Measurements from ENCODE around the gene ZNF148. TPM values are rescaled to one million over a fixed set of nuclear protein-coding genes. Genes with fewer than 3 reads are reported as not detected.

ZNF148 gene
- total RNA-seq, 1 experiment from 2014 or later: 24.8 TPM

DNA sequence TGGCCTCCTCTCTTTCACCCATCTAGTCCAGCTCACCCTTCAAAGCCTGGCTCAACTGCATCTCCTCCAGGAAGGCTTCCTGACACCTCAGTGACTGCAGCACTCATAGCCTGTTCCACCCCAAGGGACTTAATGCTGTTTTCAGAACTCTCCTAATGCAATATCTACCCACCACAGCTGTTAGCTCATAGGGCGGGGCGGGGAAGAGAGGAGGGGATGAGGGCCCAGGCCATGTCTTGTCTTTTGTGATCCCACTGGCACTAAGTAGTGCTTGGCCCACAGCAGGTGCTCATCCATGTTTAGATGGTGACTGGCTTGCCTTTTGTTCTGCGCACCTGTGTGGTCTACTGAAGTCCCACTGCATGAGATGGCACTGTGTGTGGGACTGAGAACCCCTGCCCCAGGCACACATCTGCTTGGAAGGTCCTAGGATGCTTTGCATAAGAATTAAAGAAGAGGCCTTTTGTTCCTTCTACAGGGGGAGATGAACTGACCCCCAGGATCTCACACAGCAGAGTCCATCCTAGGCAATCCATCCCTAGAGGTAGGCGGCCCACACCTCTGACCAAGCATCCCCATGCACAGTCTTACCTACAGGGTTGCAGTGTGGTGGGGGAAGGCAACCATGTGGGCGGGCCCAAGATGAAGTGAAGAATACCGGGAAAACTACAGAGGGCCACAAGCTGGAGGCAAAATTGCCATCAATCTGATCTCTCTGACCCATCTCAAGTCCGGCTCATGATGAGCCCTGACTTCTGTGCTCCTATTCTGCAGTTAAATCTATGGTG is 185.6 kb downstream of the ZNF148 start:
- Histone ChIP-seq H3K27me3 (ENCODE audit: insufficient read depth, low read length) (no peaks in the 10 kb centered on the region), H2AFZ (ENCODE audit: low read length) (no peak overlapping the region), H4K91ac (ENCODE audit: insufficient read length, low read depth, low read length) (no peak overlapping the region), H3K4ac (ENCODE audit: low read depth, low read length) (no peak overlapping the region), H3K4me1 (ENCODE audit: insufficient read depth, low read length) (peaks cover 15% of the 10 kb centered on the region), H2BK15ac (ENCODE audit: low read depth, low read length) (no peak overlapping the region), H3K14ac (ENCODE audit: insufficient read depth, low read length) (no peak overlapping the region), H3K4me2 (ENCODE audit: insufficient read depth, insufficient read length, low read length) (no peak overlapping the region), H4K5ac (ENCODE audit: insufficient read length, low read depth, low read length) (no peak overlapping the region), H3K18ac (ENCODE audit: insufficient read length, low read depth, low read length) (no peak overlapping the region), H3K79me2 (ENCODE audit: insufficient read depth, low read length) (no peaks in the 10 kb centered on the region), H2BK20ac (ENCODE audit: low read depth, low read length, poor library complexity, severe bottlenecking) (no peak overlapping the region), H3K23ac (ENCODE audit: insufficient read length, low read depth, low read length) (no peak overlapping the region), H2BK5ac (ENCODE audit: insufficient read length, low read length) (no peak overlapping the region), H2BK12ac (ENCODE audit: insufficient read length, low read depth, low read length) (no peak overlapping the region), H3K9me3 (ENCODE audit: control insufficient read depth, low read depth, low read length) (no peaks in the 10 kb centered on the region), H4K20me1 (ENCODE audit: control insufficient read depth, insufficient read depth, insufficient read length) (no peaks in the 10 kb centered on the region), H2AK5ac (ENCODE audit: insufficient read length, low read length) (no peak overlapping the region), H4K8ac (replicated peaks; ENCODE audit: insufficient read length, low read depth, low read length) (no peak overlapping the region), H3T11ph (ENCODE audit: low read length) (no peak overlapping the region), H3K79me1 (ENCODE audit: insufficient read depth, low read depth, low read length, poor library complexity, severe bottlenecking) (no peaks in the 10 kb centered on the region), H3K27ac (ENCODE audit: insufficient read length, low read depth, low read length) (no peak overlapping the region), H3K23me2 (ENCODE audit: insufficient read length, low read depth, low read length, poor library complexity, severe bottlenecking) (no peaks in the 10 kb centered on the region), H3K56ac (ENCODE audit: insufficient read length, low read depth, low read length) (no peak overlapping the region), H3K9ac (ENCODE audit: extremely low read depth, insufficient read length, low read length) (no peak overlapping the region), H2BK120ac (ENCODE audit: low read depth, low read length, poor library complexity, severe bottlenecking) (no peak overlapping the region)
- TF ChIP-seq, protein P1, sequence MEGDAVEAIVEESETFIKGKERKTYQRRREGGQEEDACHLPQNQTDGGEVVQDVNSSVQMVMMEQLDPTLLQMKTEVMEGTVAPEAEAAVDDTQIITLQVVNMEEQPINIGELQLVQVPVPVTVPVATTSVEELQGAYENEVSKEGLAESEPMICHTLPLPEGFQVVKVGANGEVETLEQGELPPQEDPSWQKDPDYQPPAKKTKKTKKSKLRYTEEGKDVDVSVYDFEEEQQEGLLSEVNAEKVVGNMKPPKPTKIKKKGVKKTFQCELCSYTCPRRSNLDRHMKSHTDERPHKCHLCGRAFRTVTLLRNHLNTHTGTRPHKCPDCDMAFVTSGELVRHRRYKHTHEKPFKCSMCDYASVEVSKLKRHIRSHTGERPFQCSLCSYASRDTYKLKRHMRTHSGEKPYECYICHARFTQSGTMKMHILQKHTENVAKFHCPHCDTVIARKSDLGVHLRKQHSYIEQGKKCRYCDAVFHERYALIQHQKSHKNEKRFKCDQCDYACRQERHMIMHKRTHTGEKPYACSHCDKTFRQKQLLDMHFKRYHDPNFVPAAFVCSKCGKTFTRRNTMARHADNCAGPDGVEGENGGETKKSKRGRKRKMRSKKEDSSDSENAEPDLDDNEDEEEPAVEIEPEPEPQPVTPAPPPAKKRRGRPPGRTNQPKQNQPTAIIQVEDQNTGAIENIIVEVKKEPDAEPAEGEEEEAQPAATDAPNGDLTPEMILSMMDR (conservative IDR thresholded peaks at IDR 0.05): no peak
- WGBS (ENCODE audit: extremely low coverage, insufficient read length, low lambda C conversion rate): no CpG with 5 or more reads among the region's 7 CpGs
- Mint-ChIP-seq H3K36me3 (ENCODE audit: insufficient read depth in 1 of 3, low read depth in 3 of 3) (peaks cover 17 to 21% (median 19%) of the 10 kb centered on the region in 3 experiments), H3K4me3 (no peak overlapping the region), H3K9me3 (peaks cover 0 to 3% of the 10 kb centered on the region in 2 experiments; a peak in 2 of 5 replicates), H3K27me3 (ENCODE audit: low read depth) (no peaks in the 10 kb centered on the region), H3K4me1 (peaks cover 61% of the 10 kb centered on the region in 2 experiments), H3K27ac (no peak overlapping the region)
- DNase-seq: no peak

Data from H9 (cell line).